ENCODE results near the gene ABHD16A. TPM values are rescaled to one million over a fixed set of nuclear protein-coding genes. Genes with fewer than 3 reads are reported as not detected.

The ABHD16A gene
- total RNA-seq, 1 experiment from 2014 or later, result 89.9 TPM

GRCh38 chr6:31723980-31724691, 21.0 kb upstream of the ABHD16A start:
- H3K27ac Mint-ChIP-seq (ENCODE audit: unreplicated experiment), result no peak overlapping the region
- TF ChIP-seq CTCF (IDR thresholded peaks at IDR 0.05; ENCODE audit: unreplicated experiment), result no peak
- peaks cover 15% of the 10 kb centered on the region for H3K27me3 Mint-ChIP-seq (ENCODE audit: unreplicated experiment)
- H3K4me3 Mint-ChIP-seq (ENCODE audit: low read depth, unreplicated experiment), result no peak overlapping the region
- no peak for DNase-seq
- CTCF ChIA-PET, result interaction anchor here (0.9 to 3.1 kb wide), 2 partner anchors 14 to 46 kb away, joined by 3 to 14 read pairs; no protein-coding TSS in a partner anchor
- peaks cover 19% of the 10 kb centered on the region for H3K36me3 Mint-ChIP-seq (ENCODE audit: insufficient read depth, unreplicated experiment)
- BruUV-seq (replicated peaks), result no TSS peak
- H3K4me1 Mint-ChIP-seq (ENCODE audit: low read depth, unreplicated experiment), result peaks cover 14% of the 10 kb centered on the region
- H3K9me3 Mint-ChIP-seq (ENCODE audit: low read depth, unreplicated experiment), result no peaks in the 10 kb centered on the region
- intact Hi-C loops (cut with micrococcal nuclease; ENCODE audit: unreplicated experiment), result no loop called here

- TF ChIP-seq CTCF (IDR thresholded peaks at IDR 0.05; ENCODE audit: unreplicated experiment), result no peak
- CTCF ChIA-PET, result interaction anchor here (0.6 to 3.1 kb wide), 5 partner anchors 11 to 47 kb away, joined by 3 to 14 read pairs (median 5); no protein-coding TSS in a partner anchor
- no peak for DNase-seq
- Mint-ChIP-seq H3K27me3 (ENCODE audit: unreplicated experiment) (peaks cover 15% of the 10 kb centered on the region), H3K36me3 (ENCODE audit: insufficient read depth, unreplicated experiment) (peaks cover 15% of the 10 kb centered on the region), H3K27ac (ENCODE audit: unreplicated experiment) (no peak within 1 kb of the TSS), H3K4me1 (ENCODE audit: low read depth, unreplicated experiment) (peaks cover 21% of the 10 kb centered on the region), H3K4me3 (ENCODE audit: low read depth, unreplicated experiment) (no peak within 1 kb of the TSS), H3K9me3 (ENCODE audit: low read depth, unreplicated experiment) (no peaks in the 10 kb centered on the region)
- no TSS peak for BruUV-seq (replicated peaks)
- intact Hi-C loops (cut with micrococcal nuclease; ENCODE audit: unreplicated experiment), result no loop called here
Observed at GRCh38 chr6:31723245-31723979, 20.3 kb upstream of the ABHD16A start, which contains the start of gene MPIG6B. TSS of gene MPIG6B (plus strand) at chr6:31723373. CDS start at chr6:31723384, 11 bp downstream.

GRCh38 chr6:31722173-31722572, 19.0 kb upstream of the ABHD16A start:
- intact Hi-C loops (cut with micrococcal nuclease; ENCODE audit: unreplicated experiment), result no loop called here
- Mint-ChIP-seq H3K27ac (ENCODE audit: unreplicated experiment) (no peak overlapping the region), H3K4me3 (ENCODE audit: low read depth, unreplicated experiment) (no peak overlapping the region), H3K27me3 (ENCODE audit: unreplicated experiment) (peaks cover 15% of the 10 kb centered on the region), H3K4me1 (ENCODE audit: low read depth, unreplicated experiment) (peaks cover 34% of the 10 kb centered on the region), H3K9me3 (ENCODE audit: low read depth, unreplicated experiment) (no peaks in the 10 kb centered on the region), H3K36me3 (ENCODE audit: insufficient read depth, unreplicated experiment) (peaks cover 13% of the 10 kb centered on the region)
- CTCF ChIA-PET, result interaction anchor here (0.6 to 3.1 kb wide), 4 partner anchors 13 to 160 kb away, joined by 3 to 14 read pairs (median 4); partner anchors contain the start of gene ABHD16A
- no TSS peak for BruUV-seq (replicated peaks)
- DNase-seq, result no peak
- TF ChIP-seq CTCF (IDR thresholded peaks at IDR 0.05; ENCODE audit: unreplicated experiment), result no peak

GRCh38 chr6:31721351-31722020, 18.4 kb upstream of the ABHD16A start, which contains the start of gene LY6G6C:
TSS of gene LY6G6C (minus strand) at chr6:31721746. CDS start at chr6:31721679, 67 bp downstream.
- H3K27me3 Mint-ChIP-seq (ENCODE audit: unreplicated experiment), result peaks cover 15% of the 10 kb centered on the region
- CTCF ChIA-PET, result interaction anchor here (1.3 kb wide), 1 partner anchor 18 kb away, joined by 3 read pairs; the partner anchor contains the start of gene ABHD16A

More at GRCh38 chr6:31721351-31722020, 18.4 kb upstream of the ABHD16A start, which contains the start of gene LY6G6C:
- Mint-ChIP-seq H3K9me3 (ENCODE audit: low read depth, unreplicated experiment) (no peaks in the 10 kb centered on the region), H3K27ac (ENCODE audit: unreplicated experiment) (peak within 1 kb of the TSS; percentile 0), H3K4me1 (ENCODE audit: low read depth, unreplicated experiment) (peaks cover 34% of the 10 kb centered on the region), H3K4me3 (ENCODE audit: low read depth, unreplicated experiment) (no peak within 1 kb of the TSS), H3K36me3 (ENCODE audit: insufficient read depth, unreplicated experiment) (peaks cover 13% of the 10 kb centered on the region)
- no peak for TF ChIP-seq CTCF (IDR thresholded peaks at IDR 0.05; ENCODE audit: unreplicated experiment)
- intact Hi-C loops (cut with micrococcal nuclease; ENCODE audit: unreplicated experiment), result no loop called here
- no TSS peak for BruUV-seq (replicated peaks)
- DNase-seq, result no peak
